ENCODE data around the gene PLD5.
"Not testable (repeated sequence)": the region's sequence is repeated elsewhere in the genome, so short reads cannot be mapped to it uniquely, and the experiment has no call there.

PLD5 gene

DNA sequence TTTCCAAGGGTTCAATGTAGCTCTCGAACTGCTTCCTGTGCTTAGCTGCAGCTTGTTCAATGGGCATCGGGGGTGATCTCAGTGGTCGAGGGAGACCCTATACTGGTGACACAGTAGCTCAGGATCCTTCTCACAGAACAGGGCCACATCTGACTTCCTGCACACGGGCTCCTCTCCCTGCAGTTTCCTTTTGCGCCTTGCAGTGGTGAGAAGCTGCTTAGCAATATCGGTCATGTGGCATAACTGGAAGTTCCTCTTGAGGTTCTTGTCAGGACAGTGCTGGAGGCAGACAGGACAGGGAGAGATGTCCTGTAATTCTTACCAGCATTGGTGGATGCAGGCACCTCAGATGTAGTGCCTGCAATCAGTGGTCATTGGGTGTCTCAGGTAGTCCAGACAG lies 385.1 kb downstream of the PLD5 start:
- DNase-seq: no peak

DNA sequence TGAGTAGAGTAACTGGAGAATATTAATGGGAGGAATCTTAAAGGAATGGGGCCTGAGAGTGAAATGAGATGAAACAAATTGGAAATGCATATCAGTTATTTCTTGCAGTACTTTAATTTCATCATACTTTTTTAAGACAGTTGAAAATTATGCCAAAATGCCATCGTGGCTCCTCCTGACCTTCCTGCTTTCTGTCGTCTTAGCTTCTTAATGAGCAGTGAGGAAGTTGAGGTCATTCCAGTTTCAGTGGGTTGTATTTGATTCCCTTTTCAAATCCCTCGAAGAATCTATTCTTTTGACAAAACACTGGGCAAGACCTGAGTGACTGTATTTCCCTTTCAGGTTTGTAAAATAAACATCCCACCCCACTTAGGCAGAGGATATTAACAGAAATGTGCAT lies 390.7 kb downstream of the PLD5 start:
- no peak for DNase-seq

DNA sequence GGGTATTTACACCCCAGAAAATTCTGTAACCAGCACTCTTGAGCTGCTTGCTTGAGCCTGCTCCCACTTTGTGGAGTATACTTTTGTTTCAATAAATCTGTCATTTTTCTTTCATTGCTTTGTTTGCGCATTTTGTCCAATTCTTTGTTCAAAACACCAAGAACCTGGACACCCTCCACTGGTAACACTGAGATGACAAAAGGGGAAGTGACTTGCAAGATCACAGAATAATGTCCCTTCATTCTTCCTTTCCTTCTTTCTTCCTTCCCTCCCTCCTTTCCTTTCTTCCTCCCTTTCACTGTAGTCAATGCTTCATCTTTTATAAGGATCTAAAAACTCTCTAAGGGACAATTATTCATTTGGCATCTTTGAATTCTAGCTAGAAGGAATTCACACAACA lies 391.1 kb downstream of the PLD5 start:
- DNase-seq: no peak

DNA sequence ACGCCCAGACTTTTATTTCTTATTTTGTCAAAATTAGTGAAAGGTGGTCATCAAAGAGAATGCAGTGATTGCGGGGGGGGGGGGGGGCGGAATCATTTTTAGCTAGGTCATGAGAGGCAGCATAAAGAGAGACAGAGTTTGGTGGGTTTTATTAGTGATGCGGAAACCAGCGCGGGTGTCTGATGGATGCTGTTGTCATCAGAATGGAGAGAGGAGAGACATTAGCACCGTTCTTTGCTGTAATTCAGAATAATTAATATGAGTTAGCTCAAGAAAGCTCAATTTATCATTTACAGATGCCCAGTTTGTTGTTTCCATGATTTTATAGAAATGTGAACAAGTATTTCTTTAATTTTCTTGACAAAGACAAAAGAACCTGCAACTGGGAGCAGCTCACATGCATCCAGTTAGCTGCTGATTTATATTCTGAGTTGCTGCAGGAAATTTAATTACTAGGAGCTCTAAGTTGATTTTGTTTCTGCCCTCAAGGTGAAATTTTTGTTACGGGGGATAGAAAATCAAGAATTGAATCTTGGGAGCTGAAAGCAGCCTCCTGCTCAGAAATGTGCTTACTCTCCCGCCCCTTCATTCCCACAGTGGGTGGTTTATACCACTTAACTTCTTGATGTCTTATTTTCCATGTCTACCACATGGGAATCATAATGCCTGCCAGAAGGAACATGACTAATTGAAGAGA lies 392.2 kb downstream of the PLD5 start:
- no peak for DNase-seq

DNA sequence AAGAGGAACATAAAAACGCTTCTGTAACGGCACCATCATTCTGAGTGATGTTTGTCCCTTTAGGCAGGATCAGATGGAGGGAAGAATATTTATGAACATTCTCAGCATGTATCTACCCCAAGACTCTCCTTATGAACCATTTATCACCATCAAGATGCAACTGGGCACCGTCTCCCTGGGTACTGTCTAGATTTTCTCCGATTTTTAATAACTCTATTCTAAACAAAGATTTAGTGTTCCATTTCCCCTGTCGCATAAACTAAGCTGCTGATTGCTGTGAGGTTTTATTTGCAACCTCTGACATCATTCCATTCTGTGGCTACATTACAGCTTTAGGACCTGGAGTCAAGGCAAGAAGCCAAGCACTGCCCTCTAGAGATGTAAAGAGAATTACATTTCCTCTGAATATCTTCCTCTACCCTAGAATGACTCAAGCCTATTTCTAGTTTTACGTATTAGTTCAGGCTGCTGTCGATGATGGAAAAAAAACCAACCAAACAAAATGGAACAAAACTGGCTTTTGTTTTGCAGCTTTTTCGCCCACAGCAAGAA lies 395.5 kb downstream of the PLD5 start:
- no peak for DNase-seq

DNA sequence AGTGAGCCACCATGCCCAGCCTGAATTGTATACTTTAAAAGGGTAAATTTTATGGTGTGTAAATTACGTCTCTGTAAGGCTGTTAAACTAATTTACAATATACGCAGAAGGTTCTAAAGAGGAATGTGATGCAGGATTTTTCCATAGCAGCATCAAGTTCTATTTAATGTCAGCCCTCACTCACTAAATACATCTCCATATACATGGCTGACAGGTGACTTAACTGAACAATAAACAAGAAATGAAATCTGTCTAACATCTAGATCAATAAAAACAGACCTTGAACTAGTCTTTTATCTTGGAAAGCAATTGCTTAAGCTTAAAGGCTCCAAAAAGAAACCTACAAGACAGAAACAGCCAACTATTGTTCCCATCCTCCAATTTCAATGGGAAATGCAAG lies 404.1 kb downstream of the PLD5 start:
- DNase-seq: no peak

DNA sequence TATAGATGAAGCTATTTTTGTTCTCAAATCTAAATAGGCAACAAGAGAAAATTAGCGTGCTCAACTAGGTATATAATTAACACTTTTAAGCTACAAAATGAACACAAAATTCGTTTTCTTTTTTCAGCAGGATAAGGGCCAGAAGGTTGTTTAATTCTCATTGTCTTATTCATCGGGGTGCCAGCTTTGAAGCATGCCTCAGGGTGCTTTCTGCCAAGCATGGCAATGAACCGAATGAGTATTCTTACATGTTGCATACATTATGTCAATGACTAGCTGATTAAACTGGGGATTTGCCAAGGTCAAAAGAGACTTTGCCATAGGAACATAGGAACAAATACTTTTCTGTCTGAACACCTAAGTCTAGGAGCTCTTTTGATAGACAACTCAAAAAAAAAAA lies 423.6 kb downstream of the PLD5 start:
- no peak for DNase-seq

DNA sequence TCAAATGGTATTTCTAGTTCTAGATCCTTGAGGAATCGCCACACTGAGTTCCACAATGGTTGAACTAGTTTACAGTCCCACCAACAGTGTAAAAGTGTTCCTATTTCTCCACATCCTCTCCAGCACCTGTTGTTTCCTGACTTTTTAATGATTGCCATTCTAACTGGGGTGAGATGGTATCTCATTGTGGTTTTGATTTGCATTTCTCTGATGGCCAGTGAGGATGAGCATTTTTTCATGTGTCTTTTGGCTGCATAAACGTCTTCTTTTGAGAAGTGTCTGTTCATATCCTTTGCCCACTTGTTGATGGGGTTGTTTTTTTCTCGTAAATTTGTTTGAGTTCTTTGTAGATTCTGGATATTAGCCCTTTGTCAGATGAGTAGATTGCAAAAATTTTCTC lies 427.2 kb downstream of the PLD5 start:
- not testable (repeated sequence) for DNase-seq

DNA sequence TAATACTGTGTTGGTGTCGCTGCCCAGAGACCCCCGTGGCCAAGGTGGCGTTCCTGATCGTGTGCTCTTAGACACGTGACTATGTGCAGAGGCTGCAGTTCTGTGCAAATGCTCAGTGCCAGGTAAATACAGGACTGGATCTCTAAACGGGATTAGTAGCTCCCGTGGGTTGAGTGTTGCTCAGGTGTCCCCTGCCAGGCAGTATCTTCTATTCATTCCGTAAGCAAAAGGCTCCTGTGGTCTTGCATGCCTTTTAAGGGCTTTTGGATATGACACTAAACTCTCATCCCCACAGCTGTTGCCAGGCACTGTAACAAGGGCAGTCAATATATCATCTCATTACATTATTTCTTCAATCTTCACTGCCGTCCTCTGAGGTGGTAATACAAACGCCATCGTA lies 431.4 kb downstream of the PLD5 start:
- no peak for DNase-seq

DNA sequence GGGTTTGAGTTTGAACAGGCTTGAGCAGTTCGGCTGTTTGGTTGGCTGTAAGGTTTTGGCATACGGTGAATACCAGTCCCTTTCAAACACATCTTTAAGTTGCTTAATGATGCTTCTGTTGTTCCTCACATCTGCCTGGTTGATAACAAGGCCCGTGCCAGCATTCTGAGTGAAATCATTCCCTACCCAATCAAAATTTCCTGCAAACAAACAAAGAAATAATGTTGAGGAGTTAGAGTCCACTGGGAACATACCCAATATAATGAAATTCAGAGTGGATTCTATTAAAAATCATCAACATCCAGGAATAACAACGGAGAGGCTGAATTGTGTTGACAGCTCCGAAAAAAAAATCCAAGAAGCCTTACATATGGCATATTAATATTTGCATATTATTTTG lies 434.6 kb downstream of the PLD5 start:
- DNase-seq: no peak

DNA sequence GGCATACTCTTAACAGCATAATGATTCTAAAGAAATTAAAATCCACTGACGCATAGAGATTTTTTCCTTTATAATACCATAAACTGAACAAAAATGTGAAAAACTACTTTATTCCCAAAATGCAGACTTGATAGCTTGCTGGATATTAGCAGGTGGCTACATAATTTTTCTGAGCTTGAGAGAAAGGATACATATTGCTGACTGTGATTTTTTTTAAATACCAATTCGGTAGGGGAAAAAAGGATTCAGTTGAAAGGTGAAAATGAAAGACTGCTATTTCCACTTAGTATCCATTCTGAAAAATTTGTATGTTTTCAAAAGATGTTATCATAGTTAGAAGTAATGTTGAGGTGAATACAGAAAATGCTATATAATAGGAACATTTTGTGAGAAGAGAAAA lies 435.6 kb downstream of the PLD5 start:
- DNase-seq: no peak

DNA sequence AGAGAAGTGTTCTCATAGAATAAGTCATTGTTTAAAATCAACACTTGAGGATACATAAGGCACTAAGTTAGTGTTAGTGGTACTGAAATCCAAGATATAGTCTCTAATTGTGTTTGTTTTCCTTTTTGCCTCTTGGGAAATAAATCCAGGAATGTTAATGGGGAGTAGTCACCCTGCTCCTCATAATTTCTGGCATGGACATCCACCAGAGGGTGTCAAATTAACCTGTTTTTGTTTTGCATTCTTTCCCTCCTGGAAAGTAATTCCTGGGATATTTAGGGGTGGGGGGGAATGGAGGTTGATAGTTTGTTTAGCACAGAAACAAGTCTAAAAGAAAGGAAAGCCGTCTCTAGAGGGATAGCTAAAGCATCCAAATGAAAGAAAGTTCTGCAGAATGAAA lies 437.8 kb downstream of the PLD5 start:
- no peak for DNase-seq

DNA sequence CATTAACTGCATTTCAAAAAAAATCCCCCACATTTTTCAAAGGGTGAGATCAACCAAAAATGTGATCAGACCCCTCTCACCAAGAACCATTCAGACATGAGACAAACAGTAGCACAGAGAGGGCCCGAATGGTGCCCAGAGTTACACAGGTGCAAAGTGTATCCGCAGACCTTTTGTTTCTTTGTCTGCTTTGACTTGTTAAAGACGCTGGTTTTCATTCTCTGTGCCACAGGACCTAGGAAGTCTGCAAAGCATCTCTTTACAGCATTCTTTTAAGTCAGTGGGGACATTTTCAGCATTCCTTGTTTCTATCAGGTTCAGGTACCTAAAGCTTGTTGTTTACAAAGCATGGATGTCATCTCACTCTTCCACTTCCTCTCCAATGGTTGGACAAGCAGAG lies 438.4 kb downstream of the PLD5 start:
- no peak for DNase-seq

DNA sequence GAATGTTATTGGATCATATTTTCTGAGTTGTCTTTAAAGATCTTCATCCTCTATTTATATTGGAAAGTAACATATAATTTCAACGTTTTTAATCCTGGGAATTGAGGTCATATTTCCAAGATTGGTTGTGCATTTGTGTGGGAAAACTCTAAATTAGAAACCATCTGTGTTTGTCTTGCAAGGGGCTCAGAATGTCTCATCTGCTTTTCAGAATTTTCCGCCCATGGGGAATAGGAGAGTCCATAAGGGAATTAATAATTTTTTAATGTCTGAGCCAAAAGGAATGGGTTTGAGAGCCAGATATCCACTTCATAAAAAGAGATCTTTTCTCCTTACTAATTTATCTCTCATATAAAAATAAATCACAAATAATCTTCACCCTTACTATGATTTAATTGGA lies 440.8 kb downstream of the PLD5 start:
- no peak for DNase-seq

DNA sequence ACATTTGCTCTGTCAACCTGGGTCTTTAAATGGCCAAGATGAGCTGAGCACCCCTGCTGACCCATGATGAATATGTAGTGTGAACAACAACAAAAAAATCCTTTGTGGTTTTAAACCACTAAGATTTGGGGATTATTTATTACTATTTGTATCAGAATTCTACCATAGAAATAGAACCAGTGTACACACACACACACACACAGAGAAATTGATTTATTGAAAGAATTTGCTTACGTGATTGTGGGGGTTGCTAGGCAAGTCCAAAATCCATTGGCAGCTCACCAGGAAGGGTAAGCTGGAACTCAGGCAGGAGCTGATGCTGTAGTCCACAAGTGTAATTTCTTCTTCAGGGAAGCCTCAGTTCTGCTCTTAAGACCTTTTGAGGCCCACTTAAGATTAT lies 443.1 kb downstream of the PLD5 start:
- DNase-seq: no peak

DNA sequence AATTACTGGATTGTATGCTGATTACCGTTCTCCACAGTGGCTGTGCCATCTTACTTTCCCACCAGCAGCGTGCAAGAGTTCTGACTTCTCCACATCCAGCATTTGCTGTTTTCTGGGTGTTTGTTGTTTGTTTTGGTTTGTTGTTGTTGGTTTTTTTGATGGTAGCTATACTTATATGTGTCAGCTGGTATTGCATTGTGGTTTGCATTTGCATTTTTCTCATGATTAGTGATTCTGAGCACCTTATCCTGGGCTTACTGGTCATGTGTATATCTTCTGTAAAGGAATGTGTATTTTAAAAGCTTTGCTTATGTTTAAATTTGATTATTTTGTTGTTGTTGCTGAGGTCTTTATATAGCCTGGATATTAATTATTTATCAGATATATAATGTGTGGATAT lies 458.7 kb downstream of the PLD5 start:
- DNase-seq: no peak

DNA sequence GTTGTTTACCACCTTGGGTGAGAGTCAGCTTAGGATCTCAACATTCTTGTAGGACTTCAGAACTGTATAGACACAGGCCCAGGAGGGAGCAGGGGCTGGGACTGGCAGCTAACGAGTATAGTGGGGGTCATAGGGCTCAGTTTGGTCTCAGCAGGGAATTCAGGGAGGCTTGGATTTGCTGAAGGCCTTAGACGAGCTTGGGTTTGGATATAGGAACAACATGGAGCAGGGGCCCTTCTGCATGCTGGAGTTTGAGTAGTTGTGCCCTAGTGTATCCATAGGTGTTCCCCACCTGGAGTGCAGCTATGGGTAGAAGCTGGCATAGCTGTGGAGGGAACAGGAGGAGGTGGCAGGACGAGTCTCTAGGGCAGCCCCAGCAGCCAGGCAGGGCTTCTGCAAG lies 462.2 kb downstream of the PLD5 start:
- no peak for DNase-seq

DNA sequence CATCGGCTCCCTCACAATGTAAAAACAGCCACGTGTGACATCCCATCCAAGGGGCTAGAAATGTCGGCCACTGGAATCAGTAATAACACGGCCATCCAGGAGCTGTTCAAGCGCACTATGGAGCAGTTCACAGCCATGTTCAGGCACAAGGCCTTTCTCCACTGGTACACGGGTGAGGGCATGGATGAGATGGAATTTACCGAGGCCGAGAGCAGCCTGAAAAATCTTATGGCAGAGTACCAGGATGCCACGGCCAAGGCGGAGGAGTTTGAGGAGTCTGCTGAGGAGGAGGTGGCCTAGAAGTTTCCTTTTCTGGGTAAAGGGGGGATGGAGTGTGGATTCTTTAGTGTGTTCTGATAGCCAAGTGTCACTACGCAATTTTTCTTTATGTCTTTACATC lies 464.5 kb downstream of the PLD5 start:
- DNase-seq: no peak

DNA sequence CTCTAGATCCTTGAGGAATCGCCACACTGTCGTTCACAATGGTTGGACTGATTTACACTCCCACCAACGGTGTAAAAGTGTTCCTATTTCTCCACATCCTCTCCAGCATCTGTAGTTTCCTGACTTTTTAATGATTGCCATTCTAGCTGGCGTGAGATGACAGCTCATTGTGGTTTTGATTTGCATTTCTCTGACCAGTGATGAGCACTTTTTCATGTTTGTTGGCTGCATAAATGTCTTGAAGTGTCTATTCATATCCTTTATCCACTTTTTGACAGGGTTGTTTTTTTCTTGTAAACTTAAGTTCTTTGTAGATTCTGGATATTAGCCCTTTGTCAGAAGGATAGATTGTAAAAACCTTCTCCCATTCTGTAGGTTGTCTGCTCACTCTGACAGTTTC lies 465.9 kb downstream of the PLD5 start:
- DNase-seq: not testable (repeated sequence)

DNA sequence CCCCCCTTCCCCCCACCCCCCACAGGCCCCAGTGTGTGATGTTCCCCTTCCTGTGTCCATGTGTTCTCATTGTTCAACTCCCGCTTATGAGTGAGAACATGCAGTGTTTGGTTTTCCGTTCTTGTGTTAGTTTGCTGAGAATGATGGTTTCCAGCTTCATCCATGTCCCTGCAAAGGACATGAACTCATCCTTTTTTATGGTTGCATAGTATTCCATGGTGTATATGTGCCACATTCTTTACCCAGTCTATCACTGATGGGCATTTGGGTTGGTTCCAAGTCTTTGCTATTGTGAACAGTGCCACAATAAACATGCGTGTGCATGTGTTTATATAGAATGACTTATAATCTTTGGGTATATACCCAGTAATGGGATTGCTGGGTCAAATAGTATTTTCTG lies 466.3 kb downstream of the PLD5 start:
- DNase-seq: not testable (repeated sequence)

DNA sequence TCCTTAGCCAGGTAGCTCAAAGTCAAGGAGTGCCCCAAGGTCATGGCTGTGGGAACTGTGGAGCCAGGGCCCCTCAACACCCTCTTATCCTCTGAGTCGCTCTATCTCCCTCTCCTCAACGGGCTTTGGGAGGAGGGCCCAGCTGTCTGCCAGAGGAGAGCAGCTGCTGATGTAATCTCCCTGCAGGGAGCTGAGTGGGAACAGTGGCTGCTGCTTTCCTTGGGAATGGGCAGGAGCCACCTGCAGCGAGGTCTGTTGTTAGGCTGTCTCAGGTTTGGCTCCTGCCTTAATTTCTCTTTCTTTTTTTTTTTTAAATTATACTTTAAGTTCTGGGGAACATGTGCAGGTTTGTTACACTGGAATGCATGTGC lies 466.8 kb downstream of the PLD5 start:
- no peak for DNase-seq

DNA sequence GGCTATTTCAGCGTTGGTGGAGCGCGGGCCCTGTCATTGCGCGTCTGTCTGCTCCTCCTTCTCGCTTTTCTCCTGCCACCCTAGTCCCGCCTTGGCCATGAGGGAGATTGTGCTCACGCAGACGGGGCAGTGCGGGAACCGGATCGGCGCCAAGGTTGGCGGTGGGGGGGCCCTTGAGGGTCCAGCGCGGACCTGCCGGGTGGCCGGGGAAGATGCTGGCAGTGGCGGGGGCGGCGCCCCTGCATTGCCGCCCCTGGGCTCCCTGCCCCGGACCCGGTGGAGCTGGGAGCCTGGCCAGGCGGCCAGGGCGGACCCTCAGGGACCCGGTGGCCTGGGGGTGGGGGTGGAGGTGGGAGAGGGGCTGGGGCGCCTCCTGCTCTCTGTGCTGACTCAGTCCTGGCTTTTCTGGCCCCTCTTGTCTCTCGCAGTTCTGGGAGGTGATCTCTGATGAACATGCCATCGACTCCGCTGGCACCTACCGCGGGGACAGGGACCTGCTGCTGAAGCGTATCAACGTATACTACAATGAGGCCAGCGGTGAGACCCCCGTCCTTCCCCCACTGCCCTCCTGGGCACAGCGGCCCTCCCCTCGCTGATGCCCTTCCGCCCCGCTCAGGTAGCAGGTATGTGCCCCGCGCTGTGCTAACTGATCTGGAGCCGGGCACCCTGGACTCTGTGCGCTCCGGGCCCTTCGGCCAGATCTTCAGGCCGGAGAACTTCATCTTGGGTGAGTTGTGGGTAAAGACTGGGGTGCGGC lies 467.3 kb downstream of the PLD5 start:
- DNase-seq: no peak

DNA sequence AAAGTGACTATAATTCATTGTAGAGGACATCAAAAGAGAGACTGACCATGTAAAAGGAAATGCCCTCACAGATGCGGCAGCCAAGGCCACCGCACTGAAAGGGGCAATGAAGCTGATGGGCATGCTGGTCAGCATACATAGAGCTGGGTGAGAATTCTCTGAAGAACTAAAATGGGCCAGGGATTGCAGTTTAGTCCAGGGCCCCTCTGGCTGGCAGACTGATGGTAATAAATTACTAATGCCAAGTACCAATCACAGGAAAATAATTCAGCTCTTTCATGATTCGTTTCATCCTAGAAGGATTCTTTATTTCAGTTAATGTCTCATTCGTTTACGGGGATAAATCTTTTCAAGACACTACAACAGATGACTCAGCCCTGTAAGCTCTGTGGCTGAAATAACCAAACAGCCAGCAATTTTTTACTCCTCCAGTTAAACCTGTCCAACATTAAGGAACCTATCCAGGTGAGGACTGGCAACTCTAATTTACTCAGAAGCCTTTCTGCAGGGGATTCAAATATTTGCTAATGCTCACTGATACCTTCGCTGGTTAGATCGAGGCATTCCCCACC lies 468.7 kb downstream of the PLD5 start:
- DNase-seq: no peak

DNA sequence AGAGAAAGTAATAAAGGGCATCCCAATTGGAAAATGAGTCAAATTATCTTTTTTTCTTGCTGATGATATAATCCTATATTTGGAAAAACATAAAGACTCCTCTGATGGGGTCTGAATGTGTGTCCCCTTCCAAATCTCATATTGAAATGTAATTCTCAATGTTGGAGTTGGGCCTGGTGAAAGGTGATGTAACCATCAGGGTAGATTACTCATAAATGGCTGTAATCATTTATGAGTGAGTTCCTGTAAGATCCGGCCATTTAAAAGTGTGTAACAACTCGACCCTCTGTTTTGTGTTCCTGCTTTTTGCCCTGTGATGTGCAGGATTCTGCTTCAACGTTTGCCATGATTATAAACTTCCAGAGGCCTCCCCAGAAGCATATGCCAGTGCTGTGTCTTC lies 481.3 kb downstream of the PLD5 start:
- DNase-seq: no peak

Measured in stimulated activated CD4-positive, alpha-beta T cell treated with anti-CD3 and anti-CD28 coated beads, Interleukin-4, amount 100 ng/mL, for 1 hour (primary cell).